IgD-negative memory B cell (primary cell): ENCODE results near the gene DMXL2. TPM values are rescaled to one million over a fixed set of nuclear protein-coding genes. Genes with fewer than 3 reads are reported as not detected.
A peak's percentile ranks its signal among the peaks of the same experiment; 100 is the strongest.
"Not testable (repeated sequence)": the region's sequence is repeated elsewhere in the genome, so short reads cannot be mapped to it uniquely, and the experiment has no call there.

Source experiments
- H3K27ac Mint-ChIP-seq, 3 donors: one replicate each; pipeline ENCODE4 v1.8.0; 2020 to 2022; ENCODE audit warnings: mild to moderate bottlenecking in 3 of 3, mixed read lengths in 3 of 3, moderate library complexity in 1 of 3
- H3K27me3 Mint-ChIP-seq: one replicate; pipeline ENCODE4 v1.8.0; 2021; ENCODE audit warnings: mixed read lengths
- H3K36me3 Mint-ChIP-seq: one replicate; pipeline ENCODE4 v1.8.0; 2020; ENCODE audit warnings: mild to moderate bottlenecking, mixed read lengths
- H3K4me1 Mint-ChIP-seq, 3 donors: one replicate each; pipeline ENCODE4 v1.8.0; 2020 to 2022; ENCODE audit warnings: mixed read lengths in 3 of 3, mild to moderate bottlenecking in 1 of 3
- H3K4me3 Mint-ChIP-seq, 4 donors: one replicate each; pipeline ENCODE4 v1.8.0; 2020 to 2022; ENCODE audit warnings: mild to moderate bottlenecking in 4 of 4, mixed read lengths in 4 of 4, moderate library complexity in 3 of 4
- H3K9me3 Mint-ChIP-seq, 3 donors: one replicate each; pipeline ENCODE4 v1.8.0; 2020 to 2021; ENCODE audit warnings: mixed read lengths in 3 of 3, mild to moderate bottlenecking in 1 of 3
- polyA plus RNA-seq: library from polyadenylated mRNA; unstranded; fragments of 300-500 nt; fragmentation: Illumina TruSeq; gene quantifications from one replicate; pipeline ENCODE4 v1.2.3, GENCODE V29; 2021

Gene DMXL2
- polyA plus RNA-seq, 1 donor from 2014 or later: 1.1 TPM

GRCh38 chr15:51576286-51576850, 46.2 kb downstream of the DMXL2 start:
- peaks cover 0 to 7% (median 3%) of the 10 kb centered on the region in 3 donors for H3K9me3 Mint-ChIP-seq
- peaks cover 0 to 1% (median 0%) of the 10 kb centered on the region in 3 donors for H3K4me1 Mint-ChIP-seq
- H3K4me3 Mint-ChIP-seq: no peak overlapping the region
- H3K27ac Mint-ChIP-seq: no peak overlapping the region
- peaks cover 2% of the 10 kb centered on the region for H3K36me3 Mint-ChIP-seq
- H3K27me3 Mint-ChIP-seq: no peaks in the 10 kb centered on the region

GRCh38 chr15:51575775-51576174, 46.8 kb downstream of the DMXL2 start:
- Mint-ChIP-seq H3K9me3 (peaks cover 0 to 5% (median 0%) of the 10 kb centered on the region in 3 donors), H3K36me3 (peaks cover 5% of the 10 kb centered on the region), H3K4me1 (peaks cover 0 to 3% (median 0%) of the 10 kb centered on the region in 3 donors), H3K27ac (no peak overlapping the region), H3K4me3 (no peak overlapping the region), H3K27me3 (no peaks in the 10 kb centered on the region)

GRCh38 chr15:51573352-51573751, 49.2 kb downstream of the DMXL2 start:
- not testable (repeated sequence) for H3K27me3 Mint-ChIP-seq, H3K4me3 Mint-ChIP-seq, H3K4me1 Mint-ChIP-seq, H3K36me3 Mint-ChIP-seq, H3K9me3 Mint-ChIP-seq
- H3K27ac Mint-ChIP-seq: peak overlapping the region in 1 of 3 donors; percentile 38

- not testable (repeated sequence) for H3K36me3 Mint-ChIP-seq, H3K27ac Mint-ChIP-seq, H3K9me3 Mint-ChIP-seq, H3K4me3 Mint-ChIP-seq, H3K4me1 Mint-ChIP-seq, H3K27me3 Mint-ChIP-seq
Measured at GRCh38 chr15:51568939-51569784, 53.4 kb downstream of the DMXL2 start.

GRCh38 chr15:51561271-51561670, 61.3 kb downstream of the DMXL2 start:
- Mint-ChIP-seq H3K27me3 (no peaks in the 10 kb centered on the region), H3K9me3 (no peaks in the 10 kb centered on the region), H3K27ac (no peak overlapping the region), H3K4me3 (no peak overlapping the region), H3K36me3 (peaks cover 2% of the 10 kb centered on the region), H3K4me1 (no peaks in the 10 kb centered on the region)

- Mint-ChIP-seq H3K27ac (no peak overlapping the region), H3K27me3 (no peaks in the 10 kb centered on the region), H3K9me3 (no peaks in the 10 kb centered on the region), H3K36me3 (peaks cover 2% of the 10 kb centered on the region), H3K4me3 (no peak overlapping the region), H3K4me1 (no peaks in the 10 kb centered on the region)
Measured at GRCh38 chr15:51558876-51559275, 63.7 kb downstream of the DMXL2 start.

- Mint-ChIP-seq H3K4me3 (no peak overlapping the region), H3K36me3 (peaks cover 1% of the 10 kb centered on the region), H3K27me3 (no peaks in the 10 kb centered on the region), H3K27ac (no peak overlapping the region), H3K4me1 (no peaks in the 10 kb centered on the region), H3K9me3 (no peaks in the 10 kb centered on the region)
Measured at GRCh38 chr15:51558411-51558810, 64.2 kb downstream of the DMXL2 start.

- Mint-ChIP-seq H3K4me3 (no peak overlapping the region), H3K4me1 (no peaks in the 10 kb centered on the region), H3K27me3 (no peaks in the 10 kb centered on the region), H3K9me3 (no peaks in the 10 kb centered on the region), H3K27ac (no peak overlapping the region), H3K36me3 (peaks cover 2% of the 10 kb centered on the region)
Measured at GRCh38 chr15:51550841-51551240, 71.7 kb downstream of the DMXL2 start.

GRCh38 chr15:51547656-51548055, 74.9 kb downstream of the DMXL2 start:
- H3K27ac Mint-ChIP-seq: no peak overlapping the region
- H3K27me3 Mint-ChIP-seq: no peaks in the 10 kb centered on the region
- no peaks in the 10 kb centered on the region for H3K9me3 Mint-ChIP-seq
- peaks cover 2% of the 10 kb centered on the region for H3K36me3 Mint-ChIP-seq
- no peak overlapping the region for H3K4me3 Mint-ChIP-seq
- no peaks in the 10 kb centered on the region for H3K4me1 Mint-ChIP-seq

GRCh38 chr15:51536965-51537574, 85.5 kb downstream of the DMXL2 start:
- no peaks in the 10 kb centered on the region for H3K27me3 Mint-ChIP-seq
- H3K9me3 Mint-ChIP-seq: peaks cover 0 to 2% (median 1%) of the 10 kb centered on the region in 3 donors
- H3K4me1 Mint-ChIP-seq: no peaks in the 10 kb centered on the region
- H3K27ac Mint-ChIP-seq: no peak overlapping the region
- H3K36me3 Mint-ChIP-seq: no peaks in the 10 kb centered on the region
- no peak overlapping the region for H3K4me3 Mint-ChIP-seq

- peaks cover 4 to 7% (median 7%) of the 10 kb centered on the region in 3 donors for H3K9me3 Mint-ChIP-seq
- H3K4me1 Mint-ChIP-seq: no peaks in the 10 kb centered on the region
- H3K4me3 Mint-ChIP-seq: no peak overlapping the region
- no peaks in the 10 kb centered on the region for H3K27me3 Mint-ChIP-seq
- no peak overlapping the region for H3K27ac Mint-ChIP-seq
- H3K36me3 Mint-ChIP-seq: peaks cover 3% of the 10 kb centered on the region
Measured at GRCh38 chr15:51533672-51534398, 88.7 kb downstream of the DMXL2 start.

- H3K27ac Mint-ChIP-seq: no peak overlapping the region
- peaks cover 5% of the 10 kb centered on the region for H3K36me3 Mint-ChIP-seq
- H3K4me3 Mint-ChIP-seq: peak overlapping the region in 1 of 4 donors; percentile 7
- no peaks in the 10 kb centered on the region for H3K4me1 Mint-ChIP-seq
- H3K9me3 Mint-ChIP-seq: peaks cover 7 to 18% (median 18%) of the 10 kb centered on the region in 3 donors
- H3K27me3 Mint-ChIP-seq: no peaks in the 10 kb centered on the region
Measured at GRCh38 chr15:51526955-51527354, 95.6 kb downstream of the DMXL2 start.

- H3K27ac Mint-ChIP-seq: no peak overlapping the region
- H3K27me3 Mint-ChIP-seq: no peaks in the 10 kb centered on the region
- no peak overlapping the region for H3K4me3 Mint-ChIP-seq
- peaks cover 2% of the 10 kb centered on the region for H3K36me3 Mint-ChIP-seq
- no peaks in the 10 kb centered on the region for H3K4me1 Mint-ChIP-seq
- peaks cover 4 to 18% (median 15%) of the 10 kb centered on the region in 3 donors for H3K9me3 Mint-ChIP-seq
Measured at GRCh38 chr15:51524376-51524775, 98.2 kb downstream of the DMXL2 start.

GRCh38 chr15:51516291-51516690, 106.3 kb downstream of the DMXL2 start:
- Mint-ChIP-seq H3K27ac (no peak overlapping the region), H3K36me3 (peaks cover 1% of the 10 kb centered on the region), H3K27me3 (no peaks in the 10 kb centered on the region), H3K4me1 (no peaks in the 10 kb centered on the region), H3K4me3 (no peak overlapping the region), H3K9me3 (peaks cover 0 to 3% (median 0%) of the 10 kb centered on the region in 3 donors)

GRCh38 chr15:51505251-51505650, 117.3 kb downstream of the DMXL2 start:
- peaks cover 1% of the 10 kb centered on the region for H3K27me3 Mint-ChIP-seq
- H3K27ac Mint-ChIP-seq: no peak overlapping the region
- peaks cover 0 to 8% (median 0%) of the 10 kb centered on the region in 3 donors for H3K9me3 Mint-ChIP-seq
- H3K36me3 Mint-ChIP-seq: peaks cover 12% of the 10 kb centered on the region
- H3K4me3 Mint-ChIP-seq: no peak overlapping the region
- no peaks in the 10 kb centered on the region for H3K4me1 Mint-ChIP-seq
